HG03354 (cell line): ENCODE results near the gene RBM6.
"Not testable (repeated sequence)": the region's sequence is repeated elsewhere in the genome, so short reads cannot be mapped to it uniquely, and the experiment has no call there.

Source experiments
- ATAC-seq: cut with Tn5 transposase; IDR thresholded peaks from one replicate; pipeline ENCODE4 v1.9.1; 2021; ENCODE audit warnings: mild to moderate bottlenecking; ENCODE audit not compliant: unreplicated experiment, poor library complexity, severe bottlenecking

Gene RBM6

GRCh38 chr3:50078622-50079021, 138.7 kb downstream of the RBM6 start:
- ATAC-seq, result no peak

DNA sequence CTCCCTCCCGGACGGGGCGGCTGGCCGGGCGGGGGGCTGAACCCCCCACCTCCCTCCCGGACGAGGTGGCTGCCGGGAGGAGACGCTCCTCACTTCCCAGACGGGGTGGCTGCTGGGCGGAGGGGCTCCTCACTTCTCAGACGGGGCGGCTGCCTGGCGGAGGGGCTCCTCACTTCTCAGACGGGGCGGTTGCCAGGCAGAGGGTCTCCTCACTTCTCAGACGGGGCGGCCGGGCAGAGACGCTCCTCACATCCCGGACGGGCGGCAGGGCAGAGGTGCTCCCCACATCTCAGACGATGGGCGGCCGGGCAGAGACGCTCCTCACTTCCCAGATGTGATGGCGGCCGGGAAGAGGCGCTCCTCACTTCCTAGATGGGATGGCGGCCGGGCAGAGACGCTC, 145.0 kb downstream of the RBM6 start:
- ATAC-seq, result not testable (repeated sequence)

DNA sequence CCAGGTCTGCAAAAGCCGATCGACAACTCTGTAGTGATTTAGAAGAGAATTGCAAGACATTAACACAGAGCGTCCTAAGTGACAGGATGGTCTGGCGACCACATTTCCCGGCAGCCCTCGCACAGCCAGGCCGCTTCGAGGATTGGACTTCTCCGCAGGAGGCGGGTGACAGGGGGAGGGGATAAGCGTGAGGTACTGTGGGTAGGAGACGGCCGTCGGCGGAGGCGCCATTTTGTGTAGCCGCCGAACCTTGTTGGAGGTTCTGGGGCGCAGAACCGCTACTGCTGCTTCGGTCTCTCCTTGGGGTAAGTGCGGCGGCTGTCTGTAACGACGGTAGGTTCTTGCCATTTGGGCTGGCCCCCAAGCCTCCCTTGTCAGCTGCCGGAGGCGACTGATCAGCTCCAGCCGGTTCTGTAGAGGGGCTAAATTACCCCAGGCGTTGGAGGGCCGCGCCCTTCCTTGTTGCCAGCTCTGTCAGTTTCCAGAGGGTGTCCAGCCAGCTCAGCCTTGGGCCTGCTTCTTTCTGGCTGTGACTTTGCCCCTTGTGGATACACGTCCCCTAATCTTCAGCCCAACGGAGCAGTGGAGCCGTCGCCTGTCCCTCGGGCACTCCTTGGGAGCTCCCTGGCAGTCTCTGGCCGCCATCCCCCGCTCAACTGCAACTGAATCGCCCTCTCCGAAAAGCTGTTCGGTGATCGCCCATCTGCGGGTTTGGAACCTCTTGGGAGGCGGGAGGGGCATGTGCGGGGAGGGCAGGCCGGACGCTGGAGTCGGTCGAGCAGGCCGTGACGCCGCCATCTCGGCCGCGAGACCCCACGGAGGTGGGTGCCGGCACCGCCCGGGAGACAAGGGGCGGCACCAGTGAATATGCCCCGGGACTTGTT, 149.0 kb downstream of the RBM6 start, which contains the start of gene RBM5:
Gene RBM5 (plus strand): TSS at position 195 of the 884 bp plus-strand sequence. CDS start 1,516 bp downstream, outside the sequence.
- peak; percentile 98 for ATAC-seq

GRCh38 chr3:50089609-50089945, 149.6 kb downstream of the RBM6 start:
- ATAC-seq, result no peak

- ATAC-seq, result no peak
Measured at GRCh38 chr3:50090984-50091383, 151.0 kb downstream of the RBM6 start.

- ATAC-seq, result no peak
Measured at GRCh38 chr3:50095352-50095998, 155.5 kb downstream of the RBM6 start.

DNA sequence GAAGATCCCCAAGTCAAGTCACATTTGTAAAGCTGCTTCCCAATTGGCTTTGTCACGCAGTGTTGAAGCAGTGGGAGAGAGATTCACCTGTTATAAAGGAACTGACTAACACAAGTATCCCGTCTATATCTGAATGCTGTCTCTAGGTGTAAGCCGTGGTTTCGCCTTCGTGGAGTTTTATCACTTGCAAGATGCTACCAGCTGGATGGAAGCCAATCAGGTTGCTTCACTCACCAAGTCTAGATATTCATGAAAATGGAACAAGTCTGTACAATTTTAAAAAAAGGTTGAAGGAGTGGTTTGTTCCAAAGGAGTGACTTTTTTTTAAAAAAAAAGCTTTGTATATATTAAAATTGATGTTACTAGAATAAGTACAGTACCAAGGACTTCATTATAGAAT, 160.4 kb downstream of the RBM6 start:
- ATAC-seq, result no peak

GRCh38 chr3:50100956-50101845, 161.3 kb downstream of the RBM6 start:
- ATAC-seq, result no peak

DNA sequence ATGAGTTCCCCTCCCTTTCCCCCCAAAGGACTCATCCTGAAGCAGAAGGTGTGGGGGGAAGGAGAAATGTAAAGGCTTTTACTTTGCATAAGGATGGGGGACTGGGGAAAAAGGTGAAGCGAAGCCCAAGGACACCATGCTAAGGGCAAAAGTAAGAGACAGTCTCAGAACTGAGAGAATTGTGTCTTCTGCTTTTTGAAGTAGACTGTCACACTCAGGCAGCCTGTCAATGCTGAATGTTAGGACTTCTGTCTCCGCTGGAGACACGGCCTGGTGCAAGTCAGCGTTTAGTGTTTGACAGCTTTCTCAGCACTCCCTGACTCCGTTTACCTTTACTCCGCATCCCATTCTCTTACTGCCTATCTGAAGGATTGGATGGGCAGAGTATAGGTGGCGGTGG, 162.6 kb downstream of the RBM6 start:
- ATAC-seq, result no peak

DNA sequence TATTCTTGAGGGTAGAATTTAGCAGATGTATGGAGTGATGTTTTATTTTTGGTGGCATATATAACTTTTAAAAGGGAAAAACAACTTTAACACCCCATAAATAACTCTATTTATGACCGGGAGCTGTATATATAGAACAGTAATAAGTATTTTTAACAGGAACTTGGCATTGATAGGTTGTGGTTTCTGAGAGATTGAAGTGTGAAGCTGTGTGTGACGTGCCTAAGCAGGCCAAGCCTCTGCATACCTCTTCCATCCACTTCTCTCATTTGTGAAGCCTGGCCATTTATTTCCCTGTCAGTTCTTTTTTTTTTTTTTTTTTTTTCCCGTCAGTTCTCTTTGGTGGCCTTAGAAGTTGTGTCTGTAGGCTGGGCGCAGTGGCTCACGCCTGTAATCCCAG, 171.8 kb downstream of the RBM6 start:
- no peak for ATAC-seq

DNA sequence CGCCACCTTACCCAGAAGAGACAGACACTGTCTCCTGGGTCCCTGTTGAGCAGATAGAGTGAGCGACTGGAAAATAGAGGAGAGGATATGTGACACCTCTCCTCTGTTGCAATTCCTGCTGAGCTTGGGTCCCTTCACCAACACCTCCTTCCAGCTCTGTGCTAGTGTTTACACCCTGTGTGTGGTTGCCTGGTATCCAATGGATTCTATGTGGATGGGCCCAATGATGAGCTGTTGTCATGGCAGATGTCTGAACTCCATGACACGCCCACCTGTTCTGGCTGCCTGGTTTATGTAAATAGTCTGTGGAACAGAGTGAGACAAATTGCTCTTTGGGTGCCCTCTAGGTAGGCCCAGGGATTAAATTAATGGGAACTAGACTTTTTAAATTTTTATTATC, 172.5 kb downstream of the RBM6 start:
- ATAC-seq, result no peak

DNA sequence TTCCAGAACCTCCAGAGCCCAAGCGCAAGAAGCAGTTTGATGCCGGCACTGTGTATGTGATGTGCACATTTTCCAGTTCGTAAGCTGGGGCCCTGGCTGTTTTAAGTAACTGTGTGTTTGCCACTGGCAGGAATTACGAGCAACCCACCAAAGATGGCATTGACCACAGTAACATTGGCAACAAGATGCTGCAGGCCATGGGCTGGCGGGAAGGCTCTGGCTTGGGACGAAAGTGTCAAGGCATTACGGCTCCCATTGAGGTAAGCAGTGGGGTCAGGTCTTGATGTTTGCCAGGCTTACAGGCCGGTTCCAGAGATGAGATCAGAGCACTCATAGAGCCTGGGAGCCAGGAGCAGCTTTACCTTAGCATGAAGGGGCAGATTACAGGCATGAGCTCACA, 177.2 kb downstream of the RBM6 start:
- ATAC-seq, result no peak

GRCh38 chr3:50118237-50118636, 178.3 kb downstream of the RBM6 start:
- ATAC-seq, result no peak

DNA sequence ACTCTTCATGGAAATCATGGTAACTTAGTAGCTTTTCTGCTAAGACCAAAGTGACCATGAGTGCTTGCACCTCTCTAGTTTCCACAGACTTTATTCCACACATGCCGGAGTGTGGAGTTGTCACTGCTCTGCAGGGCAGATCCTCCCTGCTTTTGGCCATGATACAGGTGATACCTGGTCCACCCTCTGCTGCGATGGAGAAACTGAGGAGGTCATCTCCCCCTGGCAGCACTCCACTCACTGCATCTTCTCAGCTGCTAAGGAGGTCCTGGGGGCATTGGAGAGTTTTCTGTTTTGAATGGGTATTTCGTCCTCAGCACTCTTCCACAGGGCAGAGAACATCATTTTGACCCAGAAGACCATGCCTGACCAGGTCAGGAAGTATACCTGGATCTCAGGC, 179.8 kb downstream of the RBM6 start:
- no peak for ATAC-seq

- no peak for ATAC-seq
Measured at GRCh38 chr3:50120364-50121071, 180.6 kb downstream of the RBM6 start.

DNA sequence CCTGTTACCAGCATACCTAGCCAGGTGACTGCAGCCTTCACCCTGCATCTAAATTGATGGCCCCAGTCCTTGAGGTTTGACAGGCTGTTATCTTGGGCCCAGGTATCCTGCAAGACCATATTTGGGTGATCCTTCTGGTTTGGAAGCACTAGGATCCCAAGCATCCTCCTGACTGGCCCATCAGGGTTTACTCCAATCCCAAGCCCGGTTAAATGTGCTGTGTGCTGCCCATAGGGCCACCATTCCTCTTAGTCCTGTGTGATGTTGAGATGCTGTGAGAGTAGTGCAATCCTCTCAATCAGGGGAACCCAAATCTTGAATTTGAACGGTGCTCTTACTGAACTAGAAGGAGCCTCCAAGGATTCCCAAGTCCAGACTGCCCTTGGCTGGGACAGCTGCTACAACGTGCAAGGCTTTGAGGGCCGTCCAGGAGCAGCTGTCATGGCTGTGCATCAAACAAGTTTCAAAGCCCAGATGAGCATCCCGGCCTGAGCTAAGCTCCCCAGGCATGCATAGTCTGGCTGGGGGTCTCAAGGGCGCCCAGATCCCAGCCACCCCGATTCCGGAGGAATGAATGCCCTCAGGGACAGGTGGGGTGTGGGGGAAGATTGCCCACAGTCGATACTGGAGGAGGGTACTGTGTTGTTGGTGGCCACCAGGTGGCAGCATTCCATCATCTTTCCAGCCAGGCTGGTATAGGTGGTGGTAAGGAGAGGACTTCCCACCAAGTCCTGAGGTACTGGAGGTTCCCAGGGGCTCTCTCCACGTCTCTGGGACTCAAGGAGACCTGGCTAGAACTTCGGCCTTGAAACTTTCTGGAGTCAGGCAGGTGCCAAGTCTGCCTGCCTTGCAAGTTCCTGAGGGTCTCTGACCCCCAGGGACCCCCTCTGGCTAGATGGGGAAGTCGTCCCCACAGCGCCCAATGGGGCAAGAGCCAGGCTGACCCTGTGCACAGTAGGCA, 181.4 kb downstream of the RBM6 start:
- ATAC-seq, result peak; percentile 56

DNA sequence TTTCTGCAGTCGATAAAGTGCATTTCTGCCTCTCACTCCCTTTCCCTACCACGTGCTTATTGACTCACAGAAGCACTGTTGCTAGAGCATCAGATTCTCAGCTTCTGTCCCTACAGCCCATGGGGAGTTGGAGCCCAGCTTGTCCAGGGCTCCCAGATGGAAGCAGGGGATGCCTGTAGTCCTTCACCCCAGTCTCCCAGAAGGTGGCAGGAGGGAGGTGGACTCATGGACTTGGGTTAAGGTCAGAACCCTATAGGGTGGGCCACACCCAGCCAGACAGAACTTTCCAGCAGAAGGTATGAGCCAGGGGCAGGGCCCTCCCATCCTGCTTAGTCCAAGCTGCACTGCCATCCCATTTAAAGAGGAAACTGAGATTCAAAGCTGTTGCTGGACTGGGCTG, 182.1 kb downstream of the RBM6 start:
- ATAC-seq, result no peak

- no peak for ATAC-seq
Measured at GRCh38 chr3:50122661-50123391, 182.9 kb downstream of the RBM6 start.
